ENCODE data around the gene CXCR5.

The CXCR5 gene

GRCh38 chr11:118909619-118910308, 26.1 kb downstream of the CXCR5 start:
- TF ChIP-seq, protein P1, sequence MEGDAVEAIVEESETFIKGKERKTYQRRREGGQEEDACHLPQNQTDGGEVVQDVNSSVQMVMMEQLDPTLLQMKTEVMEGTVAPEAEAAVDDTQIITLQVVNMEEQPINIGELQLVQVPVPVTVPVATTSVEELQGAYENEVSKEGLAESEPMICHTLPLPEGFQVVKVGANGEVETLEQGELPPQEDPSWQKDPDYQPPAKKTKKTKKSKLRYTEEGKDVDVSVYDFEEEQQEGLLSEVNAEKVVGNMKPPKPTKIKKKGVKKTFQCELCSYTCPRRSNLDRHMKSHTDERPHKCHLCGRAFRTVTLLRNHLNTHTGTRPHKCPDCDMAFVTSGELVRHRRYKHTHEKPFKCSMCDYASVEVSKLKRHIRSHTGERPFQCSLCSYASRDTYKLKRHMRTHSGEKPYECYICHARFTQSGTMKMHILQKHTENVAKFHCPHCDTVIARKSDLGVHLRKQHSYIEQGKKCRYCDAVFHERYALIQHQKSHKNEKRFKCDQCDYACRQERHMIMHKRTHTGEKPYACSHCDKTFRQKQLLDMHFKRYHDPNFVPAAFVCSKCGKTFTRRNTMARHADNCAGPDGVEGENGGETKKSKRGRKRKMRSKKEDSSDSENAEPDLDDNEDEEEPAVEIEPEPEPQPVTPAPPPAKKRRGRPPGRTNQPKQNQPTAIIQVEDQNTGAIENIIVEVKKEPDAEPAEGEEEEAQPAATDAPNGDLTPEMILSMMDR (IDR thresholded peaks at IDR 0.05): no peak
- DNase-seq (ENCODE audit: low spot score): no peak
- Histone ChIP-seq H3K27ac (peak overlapping the region; percentile 96 to 100), H3K4me3 (peak overlapping the region; percentile 82)

- TF ChIP-seq, protein P1 (IDR thresholded peaks at IDR 0.05): no peak
- Histone ChIP-seq H3K27ac (peak overlapping the region; percentile 96 to 100), H3K4me3 (peak overlapping the region; percentile 82)
- peak; percentile 92 for DNase-seq (ENCODE audit: low spot score)
Observed at GRCh38 chr11:118910309-118911112, 26.8 kb downstream of the CXCR5 start.

DNA sequence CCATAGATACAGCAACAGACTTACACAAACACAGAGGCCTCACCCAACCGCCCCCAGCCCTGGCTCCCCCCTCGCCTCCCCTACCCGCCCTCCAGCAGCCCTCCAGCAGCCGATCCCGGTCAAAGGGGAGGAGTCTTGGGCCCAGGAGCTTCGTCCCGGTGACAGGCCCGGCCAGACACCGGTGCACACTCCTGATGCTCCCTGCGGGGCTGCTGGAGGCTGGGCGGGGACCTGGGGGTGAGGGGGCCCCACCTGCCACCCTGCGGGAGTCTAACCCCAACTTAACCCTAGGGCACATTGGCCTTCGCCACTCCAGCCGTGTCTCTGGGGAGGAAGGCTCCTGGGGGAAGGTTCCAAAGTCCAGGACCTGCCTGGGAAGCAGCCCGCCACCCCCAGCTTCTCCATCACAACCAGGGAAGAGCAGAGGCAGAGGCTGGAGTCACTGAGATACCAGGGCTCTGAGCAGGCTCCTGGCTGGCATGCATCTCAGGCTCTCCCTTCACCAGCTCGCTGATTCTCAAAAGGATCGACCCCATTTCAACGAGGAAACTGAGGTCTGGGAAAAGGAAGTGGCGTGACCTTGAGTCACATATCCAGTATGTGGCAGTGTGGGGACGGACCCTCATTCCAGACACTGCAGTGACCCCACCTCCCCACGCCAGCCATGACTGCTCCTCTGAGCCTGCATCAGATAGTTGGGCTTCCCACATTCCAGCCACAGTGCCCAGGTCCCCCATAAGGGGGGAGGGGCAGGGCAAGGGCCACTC, 27.6 kb downstream of the CXCR5 start:
- TF ChIP-seq, protein P1 (IDR thresholded peaks at IDR 0.05): no peak
- Histone ChIP-seq H3K4me3 (peak overlapping the region; percentile 82), H3K27ac (peak overlapping the region; percentile 96 to 100)
- no peak for DNase-seq (ENCODE audit: low spot score)

- peak overlapping the region; percentile 82 for H3K4me3 ChIP-seq
- TF ChIP-seq, protein P1 (IDR thresholded peaks at IDR 0.05): no peak
- peak; percentile 97 for DNase-seq (ENCODE audit: low spot score)
- H3K27ac ChIP-seq: peak overlapping the region; percentile 96 to 100
Observed at GRCh38 chr11:118911880-118912741, 28.4 kb downstream of the CXCR5 start.

GRCh38 chr11:118912742-118913410, 29.2 kb downstream of the CXCR5 start:
- DNase-seq (ENCODE audit: low spot score): no peak
- TF ChIP-seq, protein P1 (IDR thresholded peaks at IDR 0.05): no peak
- peak overlapping the region; percentile 96 to 100 for H3K27ac ChIP-seq
- peak overlapping the region; percentile 82 for H3K4me3 ChIP-seq
